GM12878 (cell line): ENCODE results near the gene DDX27. TPM values are rescaled to one million over a fixed set of nuclear protein-coding genes. Genes with fewer than 3 reads are reported as not detected.
A peak's percentile ranks its signal among the peaks of the same experiment; 100 is the strongest.

Source experiments
- ATAC-seq: fragments of 200-7000 bp; cut with Tn5 transposase; 3 replicates; pipeline ENCODE4 v1.9.1; 2020; ENCODE audit warnings: mild to moderate bottlenecking, moderate library complexity
- BruUV-seq: library from RNA; stranded (reverse); fragments of 400-500 nt; replicated peaks from 2 replicates; lab custom pipeline; 2021; lab: Mats Ljungman, UMichigan
- CTCF ChIA-PET: fragments of 300-600 bp; sonication (Branson Sonifier 250); formaldehyde crosslinking; extraction: SDS; loops from one replicate; lab custom pipeline; 2021; ENCODE audit warnings: inconsistent platforms; lab: Yijun Ruan, JAX
- POLR2A ChIA-PET: fragments of 350-600 bp; formaldehyde crosslinking; extraction: SDS; loops from one replicate; lab custom pipeline; 2021; ENCODE audit warnings: inconsistent platforms; lab: Charles Lee
- RAD21 ChIA-PET: fragments of 300-600 bp; sonication (Branson Sonifier 250); formaldehyde crosslinking; loops from one replicate; lab custom pipeline; 2023; ENCODE audit warnings: antibody characterized with exemption; ENCODE audit not compliant: unreplicated experiment; lab: Charles Lee
- SMC1A ChIA-PET: fragments of 300-600 bp; sonication (Branson Sonifier 250); formaldehyde crosslinking; loops from one replicate; lab custom pipeline; 2023; ENCODE audit not compliant: unreplicated experiment, uncharacterized antibody; lab: Charles Lee
- DNase-seq: peaks from one replicate; pipeline ENCODE4 v3.0.0-alpha.2; 2011; ENCODE audit warnings: low read depth, low spot score
- FAIRE-seq: peaks from 3 replicates; lab custom pipeline; 2011; peaks lifted over from hg19 to GRCh38; lab: Jason Lieb, UNC
- H2AFZ ChIP-seq: 2 replicates; pipeline ENCODE4 v1.6.0; 2011; ENCODE audit warnings: low read depth, low read length, control low read depth; ENCODE audit not compliant: control insufficient read depth
- H3K27ac ChIP-seq: 2 replicates; pipeline ENCODE4 v1.5.1; 2011; ENCODE audit warnings: control low read depth; ENCODE audit not compliant: control insufficient read depth, insufficient read depth
- H3K27me3 ChIP-seq, 2 experiments: replicated peaks in 1 of 2; 2 replicates each; pipeline versions ENCODE4 v1.6.0 to v1.6.1; 2011; ENCODE audit warnings: low read length in 1 of 2; ENCODE audit not compliant: control insufficient read depth in 2 of 2, insufficient read depth in 2 of 2
- H3K36me3 ChIP-seq, 2 experiments: 2 replicates each; pipeline ENCODE4 v1.5.1; 2011; ENCODE audit warnings: low read length in 1 of 2; ENCODE audit not compliant: control insufficient read depth in 2 of 2, insufficient read depth in 2 of 2
- H3K4me1 ChIP-seq: 2 replicates; pipeline ENCODE4 v1.6.1; 2011; ENCODE audit warnings: mild to moderate bottlenecking, low read length, moderate library complexity, mixed read lengths; ENCODE audit not compliant: control insufficient read depth, insufficient read depth
- H3K4me2 ChIP-seq: 2 replicates; pipeline ENCODE4 v1.6.0; 2011; ENCODE audit warnings: control low read depth; ENCODE audit not compliant: control insufficient read depth, insufficient read depth
- H3K4me3 ChIP-seq: fragments of 200-600 bp; sonication (generic); 2 replicates; pipeline ENCODE4 v1.5.1; 2016
- H3K79me2 ChIP-seq: 2 replicates; pipeline ENCODE4 v1.6.0; 2011; ENCODE audit warnings: low read length; ENCODE audit not compliant: control insufficient read depth, insufficient read depth
- H3K9ac ChIP-seq: 2 replicates; pipeline ENCODE4 v1.8.0; 2011; ENCODE audit warnings: low read length, control low read depth, mixed read lengths; ENCODE audit not compliant: control insufficient read depth, insufficient read depth
- H3K9me3 ChIP-seq: replicated peaks from 3 replicates; pipeline ENCODE4 v1.5.1; 2011; ENCODE audit warnings: mild to moderate bottlenecking, low read length; ENCODE audit not compliant: control insufficient read depth, insufficient read depth
- H4K20me1 ChIP-seq: 2 replicates; pipeline ENCODE4 v1.6.0; 2011; ENCODE audit not compliant: control insufficient read depth, insufficient read depth
- BCL11A ChIP-seq: IDR thresholded peaks from 2 replicates; pipeline ENCODE4 v1.6.1; 2011; ENCODE audit warnings: low read depth, low read length
- CREM ChIP-seq: IDR thresholded peaks from 2 replicates; pipeline ENCODE4 v1.6.1; 2014; ENCODE audit warnings: antibody characterized with exemption, low read depth
- ESRRA ChIP-seq: IDR thresholded peaks from 2 replicates; pipeline ENCODE4 v1.6.1; 2012; ENCODE audit warnings: mild to moderate bottlenecking, low read length, improper control_type of control experiment
- GABPA ChIP-seq: IDR thresholded peaks from 2 replicates; pipeline ENCODE4 v1.6.1; 2014; ENCODE audit warnings: antibody characterized with exemption, low read depth, mild to moderate bottlenecking, inconsistent platforms
- HDGF ChIP-seq: fragments of 450-650 bp; IDR thresholded peaks from 2 replicates; pipeline ENCODE4 v1.6.1; 2016; ENCODE audit warnings: antibody characterized with exemption
- MTA2 ChIP-seq: fragments of 450-650 bp; IDR thresholded peaks from 2 replicates; pipeline ENCODE4 v1.6.1; 2016; ENCODE audit warnings: low read depth, mild to moderate bottlenecking, moderate library complexity
- NBN ChIP-seq: fragments of 450-650 bp; IDR thresholded peaks from 2 replicates; pipeline ENCODE4 v1.6.1; 2016
- POLR2AphosphoS2 ChIP-seq: IDR thresholded peaks from 2 replicates; pipeline ENCODE4 v1.6.1; 2011; ENCODE audit warnings: low read depth, mild to moderate bottlenecking, low read length, improper control_type of control experiment, moderate library complexity
- POLR2AphosphoS5 ChIP-seq: IDR thresholded peaks from 2 replicates; pipeline ENCODE4 v1.6.1; 2011; ENCODE audit warnings: mild to moderate bottlenecking, low read length, inconsistent platforms
- TAF1 ChIP-seq: IDR thresholded peaks from 2 replicates; pipeline ENCODE4 v1.6.1; 2011; ENCODE audit warnings: mild to moderate bottlenecking, low read depth, low read length, borderline replicate concordance
- TCF7 ChIP-seq: IDR thresholded peaks from 2 replicates; pipeline ENCODE4 v1.6.1; 2014; ENCODE audit warnings: antibody characterized with exemption, borderline replicate concordance
- ZNF207 ChIP-seq: fragments of 450-650 bp; IDR thresholded peaks from 2 replicates; pipeline ENCODE4 v1.6.1; 2014; ENCODE audit warnings: antibody characterized with exemption, mild to moderate bottlenecking, borderline replicate concordance
- ZNF274 ChIP-seq: IDR thresholded peaks from one replicate; pipeline ENCODE4 v1.8.0; 2011; ENCODE audit not compliant: insufficient read length, insufficient read depth
- ZSCAN29 ChIP-seq: fragments of 450-650 bp; IDR thresholded peaks from 2 replicates; pipeline ENCODE4 v1.6.1; 2017; ENCODE audit warnings: mild to moderate bottlenecking, moderate library complexity
- ZZZ3 ChIP-seq: IDR thresholded peaks from 2 replicates; pipeline ENCODE4 v1.6.1; 2011; ENCODE audit warnings: low read depth; ENCODE audit not compliant: control insufficient read depth, insufficient read length
- WGBS: methylation state at CpG from one replicate; pipeline ENCODE4 v1.1.6; 2016; ENCODE audit warnings: low lambda C conversion rate; ENCODE audit not compliant: insufficient replicate concordance, insufficient coverage; ENCODE audit errors: missing lambda C conversion rate; 5-methylcytosine and 5-hydroxymethylcytosine counted together
- in situ Hi-C: fragments of 300-500 bp; cut with MboI; formaldehyde crosslinking; loops from 9 replicates; pipeline ENCODE4 v1.14.3; 2018; ENCODE audit warnings: mixed read lengths
- intact Hi-C: fragments of 100-400 bp; cut with micrococcal nuclease; formaldehyde crosslinking; loops from one replicate; pipeline ENCODE4 v1.14.2; 2022; ENCODE audit not compliant: unreplicated experiment
- polyA plus RNA-seq, 11 experiments: library from polyadenylated mRNA; depleted of rRNA in 4 of 11; unstranded in 6 of 11; stranded (reverse) in 5 of 11; fragments of >200 nt; fragmentation: Nextera tagmentation in 4 of 11; fragmentation: Illumina TruSeq in 1 of 11; extraction: Ambion mirVana in 4 of 11; extraction: Trizol in 1 of 11; gene quantifications; 1 replicate in 1 of 11; 2 replicates in 10 of 11; pipeline versions ENCODE4 v1.2.1 to v1.2.3, GENCODE V29; 2011 to 2016; ENCODE audit warnings: inconsistent platforms in 2 of 11, missing spikeins in 2 of 11, low read depth in 1 of 11
- total RNA-seq, 4 experiments: library from RNA; depleted of rRNA in 3 of 4; stranded (reverse); fragments of >200 nt in 3 of 4; fragmentation: Illumina TruSeq in 1 of 4; extraction: Trizol in 1 of 4; gene quantifications; 2 replicates each; pipeline versions ENCODE4 v1.2.1 to v1.2.3, GENCODE V29; 2013 to 2021
- TF ChIP-seq, protein P1 (sequence below): IDR thresholded peaks from 2 replicates; pipeline ENCODE4 v1.6.1; 2011; ENCODE audit warnings: mild to moderate bottlenecking, low read depth, low read length, moderate library complexity; ENCODE audit not compliant: insufficient replicate concordance
- TF ChIP-seq, protein P2 (sequence below): fragments of 450-650 bp; IDR thresholded peaks from 2 replicates; pipeline ENCODE4 v1.6.1; 2016; ENCODE audit warnings: mild to moderate bottlenecking
- TF ChIP-seq, protein P3 (sequence below), 3 experiments: IDR thresholded peaks in 2 of 3; conservative IDR thresholded peaks in 1 of 3; 2 replicates each; pipeline ENCODE4 v1.5.1; 2011; ENCODE audit warnings: low read depth in 3 of 3, low read length in 3 of 3, mild to moderate bottlenecking in 3 of 3, control low read depth in 2 of 3, moderate library complexity in 2 of 3, inconsistent platforms in 1 of 3, mixed read lengths in 1 of 3; ENCODE audit not compliant: control insufficient read depth in 2 of 3, insufficient read depth in 1 of 3; ENCODE audit errors: extremely low read depth in 1 of 3
- TF ChIP-seq, protein P4 (sequence below): fragments of 450-650 bp; IDR thresholded peaks from 2 replicates; pipeline ENCODE4 v1.6.1; 2017; ENCODE audit warnings: low read depth, mild to moderate bottlenecking, moderate library complexity

Gene DDX27
- total and polyA plus RNA-seq, 10 of the 15 experiments (the other 5 are each of a cell fraction or from before 2014, with no cell fraction given), result 19.8 to 78.8 (median 54.9) TPM

DNA sequence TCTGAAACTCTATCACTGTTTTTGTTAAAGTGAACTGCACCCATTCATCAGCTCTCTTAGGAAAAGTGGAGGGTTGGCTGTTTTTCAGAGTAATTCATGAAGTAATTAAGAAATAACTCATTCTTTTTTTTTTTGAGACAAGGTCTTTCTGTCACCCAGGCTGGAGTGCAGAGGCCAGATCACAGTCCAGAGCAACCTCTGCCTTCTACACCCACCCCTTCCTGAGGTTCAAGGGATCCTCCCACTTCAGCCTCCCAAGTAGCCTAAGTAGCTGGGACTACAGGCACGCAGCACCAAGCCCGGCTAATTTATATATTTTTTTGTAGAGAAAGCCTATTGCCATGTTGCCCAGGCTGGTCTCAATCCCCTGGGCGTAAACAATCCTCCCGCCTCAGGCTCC lies 56.0 kb downstream of the DDX27 start:
- WGBS, result 99% methylated on average over 4 of the region's 4 CpGs
- no peak overlapping the region for H3K9ac ChIP-seq
- in situ Hi-C loops (no loop called here), intact Hi-C loops (loop anchor here (5.0 to 10.0 kb wide), 2 partner anchors 93 to 540 kb away; partner anchors contain the start of gene SLC9A8)
- peaks cover 18% of the 10 kb centered on the region for H3K4me1 ChIP-seq
- H3K9me3 ChIP-seq, result peaks cover 4% of the 10 kb centered on the region; the same call in 2 of the 3 replicates
- peaks cover 8 to 28% of the 10 kb centered on the region in 2 experiments for H3K36me3 ChIP-seq
- no peaks in the 10 kb centered on the region for H3K27me3 ChIP-seq
- peak overlapping the region; percentile 73; the same call in 1 of the 2 replicates for H3K4me3 ChIP-seq
- no TSS peak for BruUV-seq
- H3K27ac ChIP-seq, result peak overlapping the region; percentile 92; the same call in 1 of the 2 replicates
- POLR2A ChIA-PET, result interaction anchor here (0.6 to 2.1 kb wide), 3 partner anchors 8 to 114 kb away, joined by 3 to 15 read pairs (median 3); no protein-coding TSS in a partner anchor
- SMC1A ChIA-PET, result interaction anchor here (0.6 to 2.5 kb wide), 4 partner anchors 10 to 128 kb away, joined by 3 to 8 read pairs (median 3); no protein-coding TSS in a partner anchor
- FAIRE-seq (no peak), ATAC-seq (no peak), DNase-seq (no peak)
- no peak for TF ChIP-seq GABPA
- no peak for TF ChIP-seq HDGF
- TF ChIP-seq POLR2AphosphoS5, result no peak
- TF ChIP-seq, protein P1, sequence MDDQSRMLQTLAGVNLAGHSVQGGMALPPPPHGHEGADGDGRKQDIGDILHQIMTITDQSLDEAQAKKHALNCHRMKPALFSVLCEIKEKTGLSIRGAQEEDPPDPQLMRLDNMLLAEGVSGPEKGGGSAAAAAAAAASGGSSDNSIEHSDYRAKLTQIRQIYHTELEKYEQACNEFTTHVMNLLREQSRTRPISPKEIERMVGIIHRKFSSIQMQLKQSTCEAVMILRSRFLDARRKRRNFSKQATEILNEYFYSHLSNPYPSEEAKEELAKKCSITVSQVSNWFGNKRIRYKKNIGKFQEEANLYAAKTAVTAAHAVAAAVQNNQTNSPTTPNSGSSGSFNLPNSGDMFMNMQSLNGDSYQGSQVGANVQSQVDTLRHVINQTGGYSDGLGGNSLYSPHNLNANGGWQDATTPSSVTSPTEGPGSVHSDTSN, result no peak
- TF ChIP-seq POLR2AphosphoS2, result no peak
- TF ChIP-seq, protein P2, sequence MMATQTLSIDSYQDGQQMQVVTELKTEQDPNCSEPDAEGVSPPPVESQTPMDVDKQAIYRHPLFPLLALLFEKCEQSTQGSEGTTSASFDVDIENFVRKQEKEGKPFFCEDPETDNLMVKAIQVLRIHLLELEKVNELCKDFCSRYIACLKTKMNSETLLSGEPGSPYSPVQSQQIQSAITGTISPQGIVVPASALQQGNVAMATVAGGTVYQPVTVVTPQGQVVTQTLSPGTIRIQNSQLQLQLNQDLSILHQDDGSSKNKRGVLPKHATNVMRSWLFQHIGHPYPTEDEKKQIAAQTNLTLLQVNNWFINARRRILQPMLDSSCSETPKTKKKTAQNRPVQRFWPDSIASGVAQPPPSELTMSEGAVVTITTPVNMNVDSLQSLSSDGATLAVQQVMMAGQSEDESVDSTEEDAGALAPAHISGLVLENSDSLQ, result no peak
- no peak for TF ChIP-seq CREM
- no peak for TF ChIP-seq MTA2
- no peak for TF ChIP-seq ZSCAN29
- TF ChIP-seq BCL11A, result no peak
- TF ChIP-seq, protein P3, sequence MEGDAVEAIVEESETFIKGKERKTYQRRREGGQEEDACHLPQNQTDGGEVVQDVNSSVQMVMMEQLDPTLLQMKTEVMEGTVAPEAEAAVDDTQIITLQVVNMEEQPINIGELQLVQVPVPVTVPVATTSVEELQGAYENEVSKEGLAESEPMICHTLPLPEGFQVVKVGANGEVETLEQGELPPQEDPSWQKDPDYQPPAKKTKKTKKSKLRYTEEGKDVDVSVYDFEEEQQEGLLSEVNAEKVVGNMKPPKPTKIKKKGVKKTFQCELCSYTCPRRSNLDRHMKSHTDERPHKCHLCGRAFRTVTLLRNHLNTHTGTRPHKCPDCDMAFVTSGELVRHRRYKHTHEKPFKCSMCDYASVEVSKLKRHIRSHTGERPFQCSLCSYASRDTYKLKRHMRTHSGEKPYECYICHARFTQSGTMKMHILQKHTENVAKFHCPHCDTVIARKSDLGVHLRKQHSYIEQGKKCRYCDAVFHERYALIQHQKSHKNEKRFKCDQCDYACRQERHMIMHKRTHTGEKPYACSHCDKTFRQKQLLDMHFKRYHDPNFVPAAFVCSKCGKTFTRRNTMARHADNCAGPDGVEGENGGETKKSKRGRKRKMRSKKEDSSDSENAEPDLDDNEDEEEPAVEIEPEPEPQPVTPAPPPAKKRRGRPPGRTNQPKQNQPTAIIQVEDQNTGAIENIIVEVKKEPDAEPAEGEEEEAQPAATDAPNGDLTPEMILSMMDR (IDR thresholded peaks at IDR 0.05 in 2 of 3, conservative IDR thresholded peaks at IDR 0.05 in 1 of 3; ENCODE audit: control insufficient read depth in 2 of 3, extremely low read depth in 1 of 3, insufficient read depth in 1 of 3, low read depth in 3 of 3, low read length in 3 of 3), result no peak
- no peak for TF ChIP-seq ESRRA
- no peak for TF ChIP-seq ZNF274
- no peak for TF ChIP-seq NBN
- TF ChIP-seq ZZZ3, result no peak
- TF ChIP-seq, protein P4, sequence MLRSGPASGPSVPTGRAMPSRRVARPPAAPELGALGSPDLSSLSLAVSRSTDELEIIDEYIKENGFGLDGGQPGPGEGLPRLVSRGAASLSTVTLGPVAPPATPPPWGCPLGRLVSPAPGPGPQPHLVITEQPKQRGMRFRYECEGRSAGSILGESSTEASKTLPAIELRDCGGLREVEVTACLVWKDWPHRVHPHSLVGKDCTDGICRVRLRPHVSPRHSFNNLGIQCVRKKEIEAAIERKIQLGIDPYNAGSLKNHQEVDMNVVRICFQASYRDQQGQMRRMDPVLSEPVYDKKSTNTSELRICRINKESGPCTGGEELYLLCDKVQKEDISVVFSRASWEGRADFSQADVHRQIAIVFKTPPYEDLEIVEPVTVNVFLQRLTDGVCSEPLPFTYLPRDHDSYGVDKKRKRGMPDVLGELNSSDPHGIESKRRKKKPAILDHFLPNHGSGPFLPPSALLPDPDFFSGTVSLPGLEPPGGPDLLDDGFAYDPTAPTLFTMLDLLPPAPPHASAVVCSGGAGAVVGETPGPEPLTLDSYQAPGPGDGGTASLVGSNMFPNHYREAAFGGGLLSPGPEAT, result no peak
- no peak for TF ChIP-seq TCF7
- no peak for TF ChIP-seq TAF1
- no peak for TF ChIP-seq ZNF207
- CTCF ChIA-PET, result interaction anchor here (0.6 kb wide), 1 partner anchor 362 kb away, joined by 3 read pairs; no protein-coding TSS in a partner anchor
- peaks cover 80% of the 10 kb centered on the region for H3K79me2 ChIP-seq
- no peak overlapping the region for H2AFZ ChIP-seq
- H3K4me2 ChIP-seq, result peak overlapping the region; percentile 87; the same call in 1 of the 2 replicates
- RAD21 ChIA-PET, result interaction anchor here (2.0 to 3.0 kb wide), 2 partner anchors 8 to 29 kb away, joined by 12 to 17 read pairs; no protein-coding TSS in a partner anchor
- peaks cover 5% of the 10 kb centered on the region; the same call in 1 of the 2 replicates for H4K20me1 ChIP-seq
